SU-DHL-6 (cell line): ENCODE results near the gene FBXL16.

Experiments
- CTCF ChIP-seq: fragments of 200-600 bp; sonication (generic); IDR thresholded peaks from one replicate; pipeline ENCODE4 v1.5.1; 2017; ENCODE audit warnings: antibody characterized with exemption, mild to moderate bottlenecking, low read length, moderate library complexity; ENCODE audit not compliant: insufficient read depth, poor library complexity, severe bottlenecking
- EZH2phosphoT487 ChIP-seq: fragments of 200-600 bp; sonication (generic), shearing (Covaris generic); conservative IDR thresholded peaks from 2 replicates; pipeline ENCODE4 v1.6.1; 2018; ENCODE audit warnings: mild to moderate bottlenecking, antibody characterized with exemption, low read length, moderate library complexity, mixed read lengths

- TF ChIP-seq CTCF, result no peak
- no peak for TF ChIP-seq EZH2phosphoT487
These were observed 13.3 kb upstream of the FBXL16 start for GRCh38 chr16:718922-719321.
